Astrocyte of the spinal cord (primary cell): ENCODE results near the gene AKR7A2.

ENCODE experiments used
- DNase-seq: peaks from one replicate; pipeline ENCODE4 v3.0.0; 2011; ENCODE audit warnings: low read depth, low spot score
- H3K4me3 ChIP-seq: 2 replicates; pipeline ENCODE4 v1.5.1; 2011; ENCODE audit warnings: low read depth, mild to moderate bottlenecking, low read length, moderate library complexity
- CTCF ChIP-seq: IDR thresholded peaks from 2 replicates; pipeline ENCODE4 v1.5.1; 2012; ENCODE audit warnings: low read depth, mild to moderate bottlenecking, low read length, inconsistent platforms
- in situ Hi-C: cut with HindIII; loops from 2 replicates; pipeline ENCODE4 v1.10.0; 2017; ENCODE audit warnings: low sequenced_read_pairs

AKR7A2 gene

GRCh38 chr1:19344831-19345230, 32.9 kb upstream of the AKR7A2 start:
- in situ Hi-C loops: loop anchor here (25.0 kb wide), 1 partner anchor 292 kb away; the partner anchor contains the start of gene NBL1

DNA sequence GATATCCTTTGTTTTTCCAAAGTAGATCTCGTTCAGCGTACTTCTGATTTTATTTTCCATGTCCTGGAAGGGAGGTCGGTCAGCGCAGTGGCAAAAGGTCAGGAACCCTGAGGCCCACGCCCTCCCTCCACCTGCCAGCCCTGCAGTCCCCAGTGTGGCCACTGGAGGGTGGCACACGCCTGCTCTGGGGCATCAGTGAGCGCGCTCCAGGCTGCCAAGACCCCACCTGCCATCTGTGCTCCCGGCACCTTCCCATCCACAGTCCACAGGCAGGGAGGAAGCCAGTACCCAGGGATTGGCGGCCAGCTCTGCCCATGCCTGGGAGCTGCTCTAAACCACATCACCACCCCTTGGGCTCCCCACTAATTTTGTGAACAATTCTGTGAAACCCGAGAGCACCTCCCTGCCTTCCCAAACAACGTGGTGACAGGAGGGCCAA, 32.4 kb upstream of the AKR7A2 start:
- no peak for DNase-seq
- in situ Hi-C loops: loop anchor here (25.0 kb wide), 1 partner anchor 293 kb away; the partner anchor contains the start of gene NBL1
- no peak overlapping the region for H3K4me3 ChIP-seq
- peak; percentile 92 for TF ChIP-seq CTCF

More at GRCh38 chr1:19344831-19345230, 32.9 kb upstream of the AKR7A2 start:
- no peak for TF ChIP-seq CTCF
- no peak for DNase-seq
- no peak overlapping the region for H3K4me3 ChIP-seq

DNA sequence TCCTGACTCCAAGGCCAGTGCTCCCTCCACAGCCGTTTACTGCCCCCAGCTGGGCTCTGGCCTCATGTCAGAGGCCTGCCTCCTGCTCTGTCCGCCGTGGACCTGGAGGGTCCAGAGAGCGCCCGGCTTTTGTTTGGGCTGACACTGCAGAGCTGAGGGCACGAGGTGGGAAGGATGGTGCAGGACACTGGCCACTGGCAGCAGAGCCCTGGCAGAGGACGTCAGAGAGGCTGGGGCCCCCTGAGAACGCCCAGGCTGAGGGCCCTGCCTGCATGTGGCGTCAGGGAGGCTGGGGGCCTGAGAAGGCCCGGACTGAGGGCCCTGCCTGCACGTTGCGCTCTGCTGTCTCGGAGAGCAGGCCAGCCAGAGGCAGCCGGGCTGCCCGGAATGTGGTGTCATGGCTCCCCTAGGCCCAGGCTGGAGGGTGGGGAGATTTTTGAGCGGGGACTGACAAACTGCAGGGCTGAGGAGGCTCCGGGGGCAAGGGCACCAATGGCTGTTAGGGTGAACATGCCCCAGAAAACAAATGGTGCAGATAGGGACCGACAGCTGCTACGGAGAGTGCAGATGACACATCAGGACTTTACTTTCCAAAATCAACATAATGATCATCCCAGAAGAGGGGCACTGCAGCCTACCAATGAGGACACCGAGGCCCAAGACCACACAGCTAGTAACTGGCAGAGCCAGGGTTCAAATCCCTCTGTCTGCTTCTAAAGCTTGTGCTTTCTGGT, 31.8 kb upstream of the AKR7A2 start:
- no peak overlapping the region for H3K4me3 ChIP-seq
- in situ Hi-C loops: loop anchor here (25.0 kb wide), 1 partner anchor 294 kb away; the partner anchor contains the start of gene NBL1
- TF ChIP-seq CTCF: no peak
- DNase-seq: no peak

DNA sequence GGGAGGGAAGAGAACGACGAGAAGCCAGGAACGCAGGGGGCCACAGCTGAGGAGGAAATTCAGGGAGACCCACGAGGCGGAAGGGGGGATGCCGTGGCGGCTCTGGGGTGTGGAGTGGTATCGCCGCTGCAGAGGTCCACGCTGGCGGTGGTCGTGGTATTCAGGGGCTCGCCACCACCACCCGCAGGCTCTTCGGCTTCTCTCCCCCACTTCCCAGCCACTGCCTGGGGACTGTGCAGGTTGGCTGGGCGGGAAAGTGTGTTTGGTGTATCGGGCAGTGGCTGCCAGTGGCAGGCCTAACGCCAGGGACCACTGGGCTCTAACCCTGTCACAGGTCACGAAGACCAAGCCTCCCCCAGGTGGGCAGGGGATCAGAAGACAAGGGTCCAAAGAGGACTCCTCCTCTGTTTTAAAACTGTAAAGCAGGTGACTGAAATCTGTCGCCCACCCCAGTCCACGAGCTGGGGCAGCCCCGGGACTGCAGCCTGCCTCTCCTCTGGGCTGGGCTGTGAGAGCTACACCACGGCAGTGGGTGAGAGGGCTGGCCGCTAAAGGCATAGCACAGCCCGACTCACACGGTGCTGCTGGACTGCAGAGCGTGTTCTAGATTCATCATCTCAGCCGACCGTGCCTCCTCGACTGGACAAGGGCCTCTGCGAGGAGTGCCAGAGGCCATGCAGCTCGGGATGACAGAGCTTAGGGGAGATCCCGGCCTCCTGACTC, 31.1 kb upstream of the AKR7A2 start:
- TF ChIP-seq CTCF: no peak

DNA sequence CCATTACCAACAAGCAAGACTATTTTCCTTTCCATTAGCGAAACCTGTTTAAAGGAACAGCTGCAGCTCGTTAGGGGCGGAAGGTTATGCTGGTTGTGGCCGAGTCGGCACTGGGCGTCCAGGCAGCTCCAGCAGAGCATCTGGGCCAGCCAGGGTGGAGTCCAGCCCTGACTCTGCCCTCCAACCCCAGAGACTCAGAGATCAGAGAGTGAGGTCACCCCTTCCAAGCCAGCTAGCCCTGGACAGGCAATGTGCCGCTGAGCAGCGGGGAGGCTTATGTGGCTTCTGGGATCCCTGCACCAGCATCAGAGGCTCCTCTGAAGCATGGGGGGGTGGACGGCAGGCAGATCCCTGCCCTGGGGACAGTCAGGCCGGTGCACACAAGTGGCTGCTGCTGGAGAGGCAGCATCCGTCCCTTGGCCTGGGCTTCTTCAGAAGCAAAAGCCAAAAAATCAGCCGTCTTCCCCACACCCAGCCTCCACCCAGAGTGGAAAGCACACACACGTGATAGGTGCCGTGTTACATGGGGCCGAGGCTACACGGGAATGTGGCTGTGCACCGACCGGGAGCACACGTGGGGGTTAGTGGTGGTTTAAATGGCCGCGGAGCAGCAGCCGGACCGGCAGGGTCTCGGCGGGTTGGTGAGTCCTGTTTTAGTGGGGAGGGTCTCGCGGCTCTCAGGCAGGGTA, 30.3 kb upstream of the AKR7A2 start:
- no peak overlapping the region for H3K4me3 ChIP-seq
- no peak for DNase-seq
- in situ Hi-C loops: loop anchor here (25.0 kb wide), 1 partner anchor 295 kb away; the partner anchor contains the start of gene NBL1
- TF ChIP-seq CTCF: no peak

More for the DNA sequence above, 31.1 kb upstream of the AKR7A2 start:
- in situ Hi-C loops: loop anchor here (25.0 kb wide), 1 partner anchor 294 kb away; the partner anchor contains the start of gene NBL1
- H3K4me3 ChIP-seq: no peak overlapping the region
- DNase-seq: no peak
